Testis (tissue), 2 donors: ENCODE data around the gene RGS11.

Experiments used
- CTCF ChIP-seq, 3 experiments: fragments of 450-650 bp in 2 of 3; fragments of 200-600 bp in 1 of 3; sonication (generic) in 1 of 3; IDR thresholded peaks; one replicate each; pipeline ENCODE4 v1.5.1; 2016 to 2019; ENCODE audit warnings: antibody characterized with exemption in 3 of 3, mild to moderate bottlenecking in 2 of 3, moderate library complexity in 1 of 3
- POLR2A ChIP-seq: fragments of 450-650 bp; IDR thresholded peaks from one replicate; pipeline ENCODE4 v1.6.1; 2017; ENCODE audit warnings: antibody characterized with exemption, mild to moderate bottlenecking, moderate library complexity

GRCh38 chr16:286491-287297, 10.9 kb upstream of the RGS11 start:
- TF ChIP-seq POLR2A (no peak), CTCF (IDR thresholded peaks at IDR 0.05) (no peak)
